Measurements from ENCODE around the gene CYP8B1. TPM values are rescaled to one million over a fixed set of nuclear protein-coding genes. Genes with fewer than 3 reads are reported as not detected.

Gene CYP8B1
- total and polyA plus RNA-seq, 2 of the 8 experiments (the other 6 are each of a cell fraction or from before 2014, with no cell fraction given) = not detected

DNA sequence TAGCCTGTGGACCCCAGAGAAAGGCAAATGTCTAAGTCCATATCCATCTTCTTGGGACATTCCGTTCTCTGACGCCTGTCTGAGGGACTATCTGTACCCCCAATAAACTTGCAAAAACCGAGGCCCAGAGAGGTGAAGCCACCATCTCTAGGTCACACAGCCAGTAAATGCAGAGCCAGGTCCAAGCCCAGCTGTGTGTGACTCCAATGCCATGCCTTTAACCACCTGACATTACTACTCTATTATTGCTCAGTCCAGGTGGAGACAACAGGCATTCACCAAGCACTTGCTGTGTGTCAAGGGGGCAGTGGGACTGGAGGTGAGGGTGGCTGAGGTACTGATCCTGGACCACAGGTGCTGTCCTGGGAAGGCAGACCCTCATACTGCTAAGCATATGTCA lies 25.4 kb downstream of the CYP8B1 start:
- Histone ChIP-seq H4K20me1 (replicated peaks in 1 of 2; ENCODE audit: control insufficient read depth in 1 of 2, insufficient read depth in 2 of 2, low read length in 2 of 2) (no peaks in the 10 kb centered on the region), H2BK120ac (replicated peaks; ENCODE audit: low read depth, low read length) (no peak overlapping the region), H3K56ac (replicated peaks; ENCODE audit: insufficient read length, low read depth, low read length) (no peak overlapping the region), H3K4me2 (ENCODE audit: insufficient read depth in 1 of 2, low read depth in 2 of 2, low read length in 2 of 2) (no peak overlapping the region), H3K27ac (ENCODE audit: low read depth, low read length) (no peak overlapping the region), H4K91ac (replicated peaks; ENCODE audit: insufficient read length, low read length) (no peak overlapping the region), H3K36me3 (ENCODE audit: control insufficient read depth in 2 of 4, insufficient read depth in 4 of 4, low read length in 3 of 4) (no peaks in the 10 kb centered on the region), H4K5ac (ENCODE audit: insufficient read length, low read depth, low read length) (no peak overlapping the region), H3K14ac (ENCODE audit: insufficient read length) (no peak overlapping the region), H2BK5ac (ENCODE audit: low read depth, low read length) (no peak overlapping the region), H4K8ac (ENCODE audit: extremely low read depth, insufficient read depth, low read length) (no peak overlapping the region), H3K9me3 (ENCODE audit: insufficient read depth in 2 of 2, low read depth in 1 of 2, low read length in 1 of 2) (no peaks in the 10 kb centered on the region), H2BK12ac (ENCODE audit: low read depth, low read length) (no peak overlapping the region), H3K9ac (replicated peaks in 1 of 4; ENCODE audit: extremely low read depth in 1 of 4, low read depth in 3 of 4, low read length in 3 of 4) (no peak overlapping the region), H2AFZ (ENCODE audit: low read length) (no peak overlapping the region), H3K23me2 (ENCODE audit: low read depth, low read length) (no peaks in the 10 kb centered on the region), H3K79me1 (ENCODE audit: low read depth, low read length) (no peaks in the 10 kb centered on the region), H2BK20ac (ENCODE audit: low read length) (no peak overlapping the region), H3K27me3 (replicated peaks in 1 of 4; ENCODE audit: control insufficient read depth in 3 of 4, extremely low read depth in 1 of 4, insufficient read depth in 3 of 4, low read length in 3 of 4) (no peaks in the 10 kb centered on the region), H3K23ac (ENCODE audit: insufficient read length) (no peak overlapping the region), H3K4ac (replicated peaks; ENCODE audit: insufficient read length, low read depth, low read length) (no peak overlapping the region), H2BK15ac (ENCODE audit: low read length) (no peak overlapping the region), H3K4me1 (replicated peaks in 1 of 4; ENCODE audit: control insufficient read depth in 3 of 4, insufficient read depth in 4 of 4, low read length in 3 of 4) (peaks cover 0 to 5% (median 0%) of the 10 kb centered on the region in 4 experiments; a peak in 2 of 7 replicates), H3K4me3 (ENCODE audit: extremely low read depth in 1 of 4, insufficient read depth in 2 of 4, low read depth in 3 of 4, low read length in 4 of 4) (no peak overlapping the region), H2AK5ac (ENCODE audit: low read depth, low read length) (no peak overlapping the region), H3K18ac (ENCODE audit: extremely low read depth, low read length) (no peak overlapping the region), H3K79me2 (ENCODE audit: control insufficient read depth in 1 of 2, insufficient read depth in 2 of 2, low read length in 2 of 2) (no peaks in the 10 kb centered on the region)
- ChIA-PET POLR2A (ENCODE audit: partially characterized antibody) (no interaction called here), CTCF (ENCODE audit: partially characterized antibody) (interaction anchor here (1.1 to 5.3 kb wide), 5 partner anchors 10 to 326 kb away, joined by 3 to 34 read pairs (median 5); no protein-coding TSS in a partner anchor)
- FAIRE-seq (no peak), DNase-seq (ENCODE audit: low read depth in 1 of 2, low spot score in 2 of 2) (peak in 1 of 2 experiments; percentile 16)
- TF ChIP-seq CTBP2 (IDR thresholded peaks at IDR 0.05; ENCODE audit: borderline replicate concordance, insufficient read depth, insufficient read length, low read length) (no peak), BRCA1 (IDR thresholded peaks at IDR 0.05; ENCODE audit: low read depth, low read length) (no peak), EZH2 (IDR thresholded peaks at IDR 0.05; ENCODE audit: low read depth, low read length, severe bottlenecking) (no peak), CHD2 (IDR thresholded peaks at IDR 0.05; ENCODE audit: low read length) (no peak)
- TF ChIP-seq, protein P1, sequence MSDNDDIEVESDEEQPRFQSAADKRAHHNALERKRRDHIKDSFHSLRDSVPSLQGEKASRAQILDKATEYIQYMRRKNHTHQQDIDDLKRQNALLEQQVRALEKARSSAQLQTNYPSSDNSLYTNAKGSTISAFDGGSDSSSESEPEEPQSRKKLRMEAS (IDR thresholded peaks at IDR 0.05) = no peak
- WGBS, 2 experiments (ENCODE audit: extremely low coverage in 1 of 2, insufficient coverage in 1 of 2, insufficient read length in 1 of 2, insufficient replicate concordance in 2 of 2, low coverage in 1 of 2, low lambda C conversion rate in 2 of 2, missing lambda C conversion rate in 1 of 2) = 90% methylated on average over 3 of the region's 3 CpGs; no CpG with 5 or more reads in 1 of the 2 experiments

Data from H1 (cell line).